ENCODE data around the gene IL33.

DNA sequence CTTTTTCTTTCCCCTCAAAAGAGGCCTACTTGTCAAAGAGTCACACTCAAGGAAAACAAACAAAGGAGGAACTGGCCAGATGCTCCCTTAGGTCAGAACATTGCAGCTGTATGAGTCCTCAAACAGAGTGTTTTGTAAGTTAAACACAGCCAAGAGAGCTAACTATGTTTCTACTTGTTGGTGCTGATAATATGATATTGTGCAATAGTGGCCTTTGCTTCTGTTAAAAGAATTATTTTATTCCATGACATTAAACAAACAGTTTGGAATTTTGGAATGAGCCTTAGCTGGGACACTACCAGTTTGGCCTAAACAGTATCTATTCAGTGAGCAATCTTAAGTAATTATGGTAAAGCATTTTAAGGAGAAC is 56.6 kb downstream of the IL33 start:
- TF ChIP-seq EZH2 (IDR thresholded peaks at IDR 0.05; ENCODE audit: insufficient read depth, poor library complexity, severe bottlenecking) (no peak), EZH2phosphoT487 (IDR thresholded peaks at IDR 0.05; ENCODE audit: insufficient read depth, low read depth) (no peak)
